ENCODE measurements around the gene CHURC1. TPM values are rescaled to one million over a fixed set of nuclear protein-coding genes. Genes with fewer than 3 reads are reported as not detected.

Gene CHURC1
- total RNA-seq, 2 experiments from 2014 or later, result 50.1 to 54.0 TPM

- H3K27me3 ChIP-seq (ENCODE audit: control insufficient read depth in 1 of 2, insufficient read depth in 2 of 2, low read length in 2 of 2), result no peaks in the 10 kb centered on the region
- H3K9me3 Mint-ChIP-seq, result no peaks in the 10 kb centered on the region
- peaks cover 19% of the 10 kb centered on the region for H3K4me1 ChIP-seq (ENCODE audit: insufficient read depth, low read length)
- ChIA-PET CTCF (no interaction called here), POLR2A (interaction anchor here (0.7 to 3.1 kb wide), 3 partner anchors 15 to 799 kb away, joined by 3 to 17 read pairs (median 4); partner anchors contain the start of genes CHURC1 and FNTB)
- intact Hi-C loops (cut with DNase I, micrococcal nuclease), result no loop called here
- H3K9me3 ChIP-seq (ENCODE audit: control insufficient read depth in 1 of 2, insufficient read depth in 1 of 2, low read length in 2 of 2), result no peaks in the 10 kb centered on the region
- ATAC-seq (ENCODE audit: poor library complexity), result peak; percentile 68
- peak within 1 kb of the TSS; percentile 61 for H3K27ac Mint-ChIP-seq
- peaks cover 28% of the 10 kb centered on the region for H3K4me1 Mint-ChIP-seq (ENCODE audit: low read depth)
- peak in 13 of 14 experiments; percentile 8 to 72 (median 43) for DNase-seq
- no peak within 1 kb of the TSS for H3K27ac ChIP-seq (ENCODE audit: low read depth in 1 of 2, low read length in 2 of 2)
- peak within 1 kb of the TSS; percentile 69 for H3K4me3 ChIP-seq (ENCODE audit: low read length)
- H3K27me3 Mint-ChIP-seq, result no peaks in the 10 kb centered on the region
- no peaks in the 10 kb centered on the region for H3K36me3 Mint-ChIP-seq (ENCODE audit: low read depth)
- H3K36me3 ChIP-seq (ENCODE audit: insufficient read depth, low read length), result no peaks in the 10 kb centered on the region
- peak within 1 kb of the TSS; percentile 90 for H3K4me3 Mint-ChIP-seq
- TF ChIP-seq CTCF (IDR thresholded peaks at IDR 0.05), result no peak
Measured at GRCh38 chr14:64971943-64972791, 57.9 kb downstream of the CHURC1 start, which contains the start of gene RAB15. RAB15 (minus strand) TSS chr14:64972336; CDS start chr14:64972076, 260 bp downstream.

GRCh38 chr14:64973026-64973442 is 58.8 kb downstream of the CHURC1 start:
- TF ChIP-seq CTCF (IDR thresholded peaks at IDR 0.05), result no peak
- ChIA-PET CTCF (interaction anchor here (0.7 to 1.9 kb wide), 2 partner anchors 14 to 150 kb away, joined by 3 to 6 read pairs; partner anchors contain the start of gene FNTB), POLR2A (interaction anchor here (0.7 kb wide), 1 partner anchor 798 kb away, joined by 3 read pairs; no protein-coding TSS in a partner anchor)
- Histone ChIP-seq H3K36me3 (ENCODE audit: insufficient read depth, low read length) (no peaks in the 10 kb centered on the region), H3K27ac (ENCODE audit: low read depth in 1 of 2, low read length in 2 of 2) (no peak overlapping the region), H3K27me3 (ENCODE audit: control insufficient read depth in 1 of 2, insufficient read depth in 2 of 2, low read length in 2 of 2) (no peaks in the 10 kb centered on the region), H3K4me1 (ENCODE audit: insufficient read depth, low read length) (peaks cover 19% of the 10 kb centered on the region), H3K9me3 (ENCODE audit: control insufficient read depth in 1 of 2, insufficient read depth in 1 of 2, low read length in 2 of 2) (no peaks in the 10 kb centered on the region), H3K4me3 (ENCODE audit: low read length) (no peak overlapping the region)
- Mint-ChIP-seq H3K9me3 (no peaks in the 10 kb centered on the region), H3K36me3 (ENCODE audit: low read depth) (no peaks in the 10 kb centered on the region), H3K4me3 (peak overlapping the region; percentile 90), H3K27me3 (no peaks in the 10 kb centered on the region), H3K4me1 (ENCODE audit: low read depth) (peaks cover 28% of the 10 kb centered on the region), H3K27ac (peak overlapping the region; percentile 61)
- DNase-seq (no peak), ATAC-seq (ENCODE audit: poor library complexity) (no peak)
- intact Hi-C loops (cut with DNase I, micrococcal nuclease), result no loop called here

GRCh38 chr14:64973826-64974225 is 59.6 kb downstream of the CHURC1 start:
- H3K27me3 ChIP-seq (ENCODE audit: control insufficient read depth in 1 of 2, insufficient read depth in 2 of 2, low read length in 2 of 2), result no peaks in the 10 kb centered on the region
- ChIA-PET POLR2A (interaction anchor here (0.6 to 0.7 kb wide), 2 partner anchors 13 to 17 kb away, joined by 3 to 4 read pairs; partner anchors contain the start of gene FNTB), CTCF (interaction anchor here (1.9 kb wide), 1 partner anchor 13 kb away, joined by 6 read pairs; the partner anchor contains the start of gene FNTB)
- H3K9me3 ChIP-seq (ENCODE audit: control insufficient read depth in 1 of 2, insufficient read depth in 1 of 2, low read length in 2 of 2), result no peaks in the 10 kb centered on the region
- Mint-ChIP-seq H3K4me1 (ENCODE audit: low read depth) (peaks cover 28% of the 10 kb centered on the region), H3K9me3 (no peaks in the 10 kb centered on the region), H3K36me3 (ENCODE audit: low read depth) (no peaks in the 10 kb centered on the region), H3K4me3 (no peak overlapping the region), H3K27ac (no peak overlapping the region), H3K27me3 (no peaks in the 10 kb centered on the region)
- no peaks in the 10 kb centered on the region for H3K36me3 ChIP-seq (ENCODE audit: insufficient read depth, low read length)
- ATAC-seq (ENCODE audit: poor library complexity), result no peak
- H3K4me3 ChIP-seq (ENCODE audit: low read length), result no peak overlapping the region
- intact Hi-C loops (cut with DNase I, micrococcal nuclease), result no loop called here
- no peak for DNase-seq
- no peak overlapping the region for H3K27ac ChIP-seq (ENCODE audit: low read depth in 1 of 2, low read length in 2 of 2)
- no peak for TF ChIP-seq CTCF (IDR thresholded peaks at IDR 0.05)
- peaks cover 19% of the 10 kb centered on the region for H3K4me1 ChIP-seq (ENCODE audit: insufficient read depth, low read length)

Data from CD4-positive, alpha-beta T cell (primary cell).